ENCODE results near the gene DDN.

Gene DDN

DNA sequence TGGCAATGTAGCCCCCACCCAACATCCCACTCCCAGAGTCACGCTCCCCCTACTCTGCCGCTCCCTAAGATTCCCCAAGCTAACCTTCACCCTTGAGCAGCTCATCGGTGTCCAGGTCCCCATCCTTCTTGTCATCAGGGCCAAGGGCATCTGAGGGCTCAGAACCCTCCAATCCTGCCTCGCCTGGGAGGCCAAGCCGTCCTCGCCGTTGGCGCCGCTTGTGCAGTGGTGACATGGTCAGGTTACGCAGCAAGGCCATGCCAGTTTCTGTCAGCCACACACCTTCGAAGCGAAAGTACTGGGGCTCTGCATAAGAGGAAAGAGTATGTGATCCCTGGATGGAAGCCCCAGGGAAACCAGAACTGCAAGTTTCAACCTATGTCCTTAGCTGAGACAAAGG lies 45.5 kb upstream of the DDN start:
- H3K4me1 ChIP-seq (ENCODE audit: insufficient read depth, low read length, severe bottlenecking), result no peaks in the 10 kb centered on the region
- no peak overlapping the region for H2AFZ ChIP-seq (ENCODE audit: low read length)
- no peak overlapping the region for H3K4me2 ChIP-seq (ENCODE audit: low read length)
- no peaks in the 10 kb centered on the region for H3K79me2 ChIP-seq (ENCODE audit: insufficient read depth, low read length)
- peaks cover 98% of the 10 kb centered on the region for H3K36me3 ChIP-seq (ENCODE audit: insufficient read depth, low read length)
- H3K27me3 ChIP-seq (ENCODE audit: insufficient read depth, low read length), result no peaks in the 10 kb centered on the region
- H4K20me1 ChIP-seq (ENCODE audit: insufficient read depth, low read length), result no peaks in the 10 kb centered on the region
- H3F3A ChIP-seq (ENCODE audit: insufficient read depth, low read length), result no peaks in the 10 kb centered on the region
- H3K9me3 ChIP-seq (ENCODE audit: low read length), result no peaks in the 10 kb centered on the region
- no peak overlapping the region for H3K4me3 ChIP-seq (ENCODE audit: low read depth, low read length, poor library complexity, severe bottlenecking)
- TF ChIP-seq, protein P1, sequence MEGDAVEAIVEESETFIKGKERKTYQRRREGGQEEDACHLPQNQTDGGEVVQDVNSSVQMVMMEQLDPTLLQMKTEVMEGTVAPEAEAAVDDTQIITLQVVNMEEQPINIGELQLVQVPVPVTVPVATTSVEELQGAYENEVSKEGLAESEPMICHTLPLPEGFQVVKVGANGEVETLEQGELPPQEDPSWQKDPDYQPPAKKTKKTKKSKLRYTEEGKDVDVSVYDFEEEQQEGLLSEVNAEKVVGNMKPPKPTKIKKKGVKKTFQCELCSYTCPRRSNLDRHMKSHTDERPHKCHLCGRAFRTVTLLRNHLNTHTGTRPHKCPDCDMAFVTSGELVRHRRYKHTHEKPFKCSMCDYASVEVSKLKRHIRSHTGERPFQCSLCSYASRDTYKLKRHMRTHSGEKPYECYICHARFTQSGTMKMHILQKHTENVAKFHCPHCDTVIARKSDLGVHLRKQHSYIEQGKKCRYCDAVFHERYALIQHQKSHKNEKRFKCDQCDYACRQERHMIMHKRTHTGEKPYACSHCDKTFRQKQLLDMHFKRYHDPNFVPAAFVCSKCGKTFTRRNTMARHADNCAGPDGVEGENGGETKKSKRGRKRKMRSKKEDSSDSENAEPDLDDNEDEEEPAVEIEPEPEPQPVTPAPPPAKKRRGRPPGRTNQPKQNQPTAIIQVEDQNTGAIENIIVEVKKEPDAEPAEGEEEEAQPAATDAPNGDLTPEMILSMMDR (IDR thresholded peaks at IDR 0.05; ENCODE audit: low read length), result no peak
- TF ChIP-seq EZH2 (IDR thresholded peaks at IDR 0.05; ENCODE audit: borderline replicate concordance, low read length), result no peak
- H3K27ac ChIP-seq (ENCODE audit: low read depth, low read length, poor library complexity, severe bottlenecking), result no peak overlapping the region
- no peak overlapping the region for H3K9ac ChIP-seq (ENCODE audit: low read length)
- no peaks in the 10 kb centered on the region for H3K9me2 ChIP-seq (ENCODE audit: low read depth, low read length)

DNA sequence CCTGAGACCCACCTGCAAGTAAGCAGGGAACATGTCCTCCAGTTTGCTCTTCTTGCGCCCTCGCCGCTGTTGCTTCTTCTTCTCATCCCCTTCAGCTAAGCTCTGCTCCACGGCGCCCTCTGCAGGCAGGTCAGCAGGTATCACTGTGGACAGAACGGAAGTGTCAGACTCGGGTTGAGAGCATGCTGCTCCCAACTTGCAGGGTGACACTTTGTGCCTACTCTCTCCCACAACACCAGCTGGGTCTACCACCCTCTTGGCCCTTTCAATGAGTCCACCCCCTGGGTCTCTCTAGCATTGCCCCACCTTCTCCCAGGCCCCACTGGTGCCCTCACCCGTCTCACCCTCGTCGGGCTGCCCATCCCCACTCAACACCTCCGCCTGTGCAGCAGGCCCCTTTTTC lies 44.7 kb upstream of the DDN start:
- Histone ChIP-seq H3K9ac (ENCODE audit: low read length) (no peak overlapping the region), H3K4me1 (ENCODE audit: insufficient read depth, low read length, severe bottlenecking) (no peaks in the 10 kb centered on the region), H3F3A (ENCODE audit: insufficient read depth, low read length) (no peaks in the 10 kb centered on the region), H3K27ac (ENCODE audit: low read depth, low read length, poor library complexity, severe bottlenecking) (no peak overlapping the region), H3K9me2 (ENCODE audit: low read depth, low read length) (no peaks in the 10 kb centered on the region), H3K9me3 (ENCODE audit: low read length) (no peaks in the 10 kb centered on the region), H2AFZ (ENCODE audit: low read length) (no peak overlapping the region), H4K20me1 (ENCODE audit: insufficient read depth, low read length) (no peaks in the 10 kb centered on the region), H3K79me2 (ENCODE audit: insufficient read depth, low read length) (no peaks in the 10 kb centered on the region), H3K4me2 (ENCODE audit: low read length) (no peak overlapping the region), H3K4me3 (ENCODE audit: low read depth, low read length, poor library complexity, severe bottlenecking) (no peak overlapping the region), H3K27me3 (ENCODE audit: insufficient read depth, low read length) (no peaks in the 10 kb centered on the region), H3K36me3 (ENCODE audit: insufficient read depth, low read length) (peaks cover 98% of the 10 kb centered on the region)
- TF ChIP-seq, protein P1 (IDR thresholded peaks at IDR 0.05; ENCODE audit: low read length), result peak; percentile 86
- no peak for TF ChIP-seq EZH2 (IDR thresholded peaks at IDR 0.05; ENCODE audit: borderline replicate concordance, low read length)

DNA sequence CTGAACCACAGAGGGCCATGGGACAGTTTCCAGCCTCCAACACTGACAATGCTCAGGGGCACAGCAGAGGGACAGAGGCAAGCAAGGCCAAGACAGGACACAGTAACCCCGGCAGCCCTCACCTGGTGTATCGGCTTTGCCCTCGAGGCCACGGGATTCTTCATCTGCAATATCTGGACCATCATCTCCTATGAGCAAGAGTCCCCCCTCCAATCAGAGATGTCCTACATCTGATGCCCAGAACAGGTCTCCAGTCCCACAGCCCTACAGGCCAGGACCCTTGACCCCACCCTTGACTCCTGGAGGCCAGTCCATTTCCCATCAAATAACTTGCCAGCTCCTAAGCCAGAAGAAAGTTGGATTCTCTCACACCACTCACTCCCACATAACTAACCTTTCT lies 44.1 kb upstream of the DDN start:
- Histone ChIP-seq H3K9me3 (ENCODE audit: low read length) (no peaks in the 10 kb centered on the region), H3K36me3 (ENCODE audit: insufficient read depth, low read length) (peaks cover 98% of the 10 kb centered on the region), H3K4me3 (ENCODE audit: low read depth, low read length, poor library complexity, severe bottlenecking) (no peak overlapping the region)

More for the DNA sequence above, 44.1 kb upstream of the DDN start:
- H2AFZ ChIP-seq (ENCODE audit: low read length), result no peak overlapping the region
- no peak overlapping the region for H3K9ac ChIP-seq (ENCODE audit: low read length)
- H3K27ac ChIP-seq (ENCODE audit: low read depth, low read length, poor library complexity, severe bottlenecking), result no peak overlapping the region
- H3K4me2 ChIP-seq (ENCODE audit: low read length), result no peak overlapping the region
- no peaks in the 10 kb centered on the region for H3K79me2 ChIP-seq (ENCODE audit: insufficient read depth, low read length)
- H3K4me1 ChIP-seq (ENCODE audit: insufficient read depth, low read length, severe bottlenecking), result no peaks in the 10 kb centered on the region
- H3K27me3 ChIP-seq (ENCODE audit: insufficient read depth, low read length), result no peaks in the 10 kb centered on the region
- no peaks in the 10 kb centered on the region for H4K20me1 ChIP-seq (ENCODE audit: insufficient read depth, low read length)
- no peaks in the 10 kb centered on the region for H3K9me2 ChIP-seq (ENCODE audit: low read depth, low read length)
- no peaks in the 10 kb centered on the region for H3F3A ChIP-seq (ENCODE audit: insufficient read depth, low read length)
- TF ChIP-seq, protein P1 (IDR thresholded peaks at IDR 0.05; ENCODE audit: low read length), result no peak
- no peak for TF ChIP-seq EZH2 (IDR thresholded peaks at IDR 0.05; ENCODE audit: borderline replicate concordance, low read length)

Measured in OCI-LY1 (cell line).